ES-I3 (cell line): ENCODE results near the gene SYT2.
"Not testable (repeated sequence)": the region's sequence is repeated elsewhere in the genome, so short reads cannot be mapped to it uniquely, and the experiment has no call there.

Experiments
- H3K36me3 ChIP-seq: 2 replicates; pipeline ENCODE4 v1.6.1; 2013; ENCODE audit warnings: mild to moderate bottlenecking, low read length, control low read depth, moderate library complexity; ENCODE audit not compliant: insufficient read depth
- H3K4me1 ChIP-seq: 2 replicates; pipeline ENCODE4 v1.6.1; 2013; ENCODE audit warnings: mild to moderate bottlenecking, control low read depth, low read length; ENCODE audit not compliant: insufficient read depth
- H3K9ac ChIP-seq: 2 replicates; pipeline ENCODE4 v1.6.1; 2013; ENCODE audit warnings: low read depth, mild to moderate bottlenecking, low read length, moderate library complexity
- H3K9me3 ChIP-seq: 2 replicates; pipeline ENCODE4 v1.6.1; 2013; ENCODE audit warnings: mild to moderate bottlenecking, low read length, moderate library complexity; ENCODE audit not compliant: control insufficient read depth, insufficient read depth

Gene SYT2

GRCh38 chr1:202623476-202623875 lies 86.8 kb downstream of the SYT2 start:
- H3K9ac ChIP-seq, H3K36me3 ChIP-seq, H3K9me3 ChIP-seq: not testable (repeated sequence)
- peaks cover 11% of the 10 kb centered on the region for H3K4me1 ChIP-seq

- Histone ChIP-seq H3K36me3 (no peaks in the 10 kb centered on the region), H3K4me1 (peaks cover 15% of the 10 kb centered on the region), H3K9me3 (no peaks in the 10 kb centered on the region), H3K9ac (no peak overlapping the region)
Observed at GRCh38 chr1:202623075-202623474, 87.2 kb downstream of the SYT2 start.

GRCh38 chr1:202622388-202622787 lies 87.9 kb downstream of the SYT2 start:
- Histone ChIP-seq H3K9me3 (no peaks in the 10 kb centered on the region), H3K9ac (no peak overlapping the region), H3K4me1 (peaks cover 15% of the 10 kb centered on the region), H3K36me3 (no peaks in the 10 kb centered on the region)

GRCh38 chr1:202621446-202621845 lies 88.8 kb downstream of the SYT2 start:
- Histone ChIP-seq H3K4me1 (peaks cover 15% of the 10 kb centered on the region), H3K9me3 (no peaks in the 10 kb centered on the region), H3K9ac (no peak overlapping the region), H3K36me3 (no peaks in the 10 kb centered on the region)

- peaks cover 22% of the 10 kb centered on the region for H3K4me1 ChIP-seq
- H3K9me3 ChIP-seq, H3K9ac ChIP-seq, H3K36me3 ChIP-seq: not testable (repeated sequence)
Observed at GRCh38 chr1:202620036-202620435, 90.2 kb downstream of the SYT2 start.

- H3K9ac ChIP-seq: no peak overlapping the region
Observed at GRCh38 chr1:202619505-202619904, 90.7 kb downstream of the SYT2 start.

GRCh38 chr1:202619012-202619411 lies 91.2 kb downstream of the SYT2 start:
- H3K9me3 ChIP-seq, H3K9ac ChIP-seq, H3K36me3 ChIP-seq: not testable (repeated sequence)
- peaks cover 22% of the 10 kb centered on the region for H3K4me1 ChIP-seq

More at GRCh38 chr1:202619505-202619904, 90.7 kb downstream of the SYT2 start:
- H3K36me3 ChIP-seq: no peaks in the 10 kb centered on the region
- H3K9me3 ChIP-seq: no peaks in the 10 kb centered on the region
- peaks cover 22% of the 10 kb centered on the region for H3K4me1 ChIP-seq

- no peak overlapping the region for H3K9ac ChIP-seq
- no peaks in the 10 kb centered on the region for H3K9me3 ChIP-seq
- H3K36me3 ChIP-seq: no peaks in the 10 kb centered on the region
- peaks cover 18% of the 10 kb centered on the region for H3K4me1 ChIP-seq
Observed at GRCh38 chr1:202616355-202616915, 93.8 kb downstream of the SYT2 start.

- no peak overlapping the region for H3K9ac ChIP-seq
- H3K36me3 ChIP-seq: no peaks in the 10 kb centered on the region
- H3K9me3 ChIP-seq: no peaks in the 10 kb centered on the region
- H3K4me1 ChIP-seq: peaks cover 18% of the 10 kb centered on the region
Observed at GRCh38 chr1:202615501-202616354, 94.5 kb downstream of the SYT2 start.

GRCh38 chr1:202615208-202615500 lies 95.1 kb downstream of the SYT2 start:
- H3K4me1 ChIP-seq: peaks cover 18% of the 10 kb centered on the region
- H3K36me3 ChIP-seq, H3K9me3 ChIP-seq, H3K9ac ChIP-seq: not testable (repeated sequence)

- H3K4me1 ChIP-seq: peaks cover 18% of the 10 kb centered on the region
- H3K9ac ChIP-seq, H3K36me3 ChIP-seq, H3K9me3 ChIP-seq: not testable (repeated sequence)
Observed at GRCh38 chr1:202614363-202615207, 95.7 kb downstream of the SYT2 start.

- H3K9me3 ChIP-seq: no peaks in the 10 kb centered on the region
- peaks cover 11% of the 10 kb centered on the region for H3K4me1 ChIP-seq
- no peak overlapping the region for H3K9ac ChIP-seq
- H3K36me3 ChIP-seq: no peaks in the 10 kb centered on the region
Observed at GRCh38 chr1:202613571-202613970, 96.7 kb downstream of the SYT2 start.

GRCh38 chr1:202612036-202612435 lies 98.2 kb downstream of the SYT2 start:
- H3K36me3 ChIP-seq, H3K9ac ChIP-seq, H3K9me3 ChIP-seq, H3K4me1 ChIP-seq: not testable (repeated sequence)

- Histone ChIP-seq H3K9ac (no peak overlapping the region), H3K36me3 (no peaks in the 10 kb centered on the region), H3K4me1 (no peaks in the 10 kb centered on the region), H3K9me3 (no peaks in the 10 kb centered on the region)
Observed at GRCh38 chr1:202605515-202605914, 104.7 kb downstream of the SYT2 start.

- H3K9me3 ChIP-seq: no peaks in the 10 kb centered on the region
Observed at GRCh38 chr1:202603435-202603834, 106.8 kb downstream of the SYT2 start.

More at GRCh38 chr1:202603435-202603834, 106.8 kb downstream of the SYT2 start:
- Histone ChIP-seq H3K36me3 (no peaks in the 10 kb centered on the region), H3K9ac (no peak overlapping the region), H3K4me1 (no peaks in the 10 kb centered on the region)
